GM18498 (cell line): ENCODE data around the gene RAI1.
"Not testable (repeated sequence)": the region's sequence is repeated elsewhere in the genome, so short reads cannot be mapped to it uniquely, and the experiment has no call there.

Experiments used
- ATAC-seq: cut with Tn5 transposase; IDR thresholded peaks from one replicate; pipeline ENCODE4 v1.9.1; 2021; ENCODE audit warnings: mild to moderate bottlenecking, moderate library complexity; ENCODE audit not compliant: unreplicated experiment

The RAI1 gene

DNA sequence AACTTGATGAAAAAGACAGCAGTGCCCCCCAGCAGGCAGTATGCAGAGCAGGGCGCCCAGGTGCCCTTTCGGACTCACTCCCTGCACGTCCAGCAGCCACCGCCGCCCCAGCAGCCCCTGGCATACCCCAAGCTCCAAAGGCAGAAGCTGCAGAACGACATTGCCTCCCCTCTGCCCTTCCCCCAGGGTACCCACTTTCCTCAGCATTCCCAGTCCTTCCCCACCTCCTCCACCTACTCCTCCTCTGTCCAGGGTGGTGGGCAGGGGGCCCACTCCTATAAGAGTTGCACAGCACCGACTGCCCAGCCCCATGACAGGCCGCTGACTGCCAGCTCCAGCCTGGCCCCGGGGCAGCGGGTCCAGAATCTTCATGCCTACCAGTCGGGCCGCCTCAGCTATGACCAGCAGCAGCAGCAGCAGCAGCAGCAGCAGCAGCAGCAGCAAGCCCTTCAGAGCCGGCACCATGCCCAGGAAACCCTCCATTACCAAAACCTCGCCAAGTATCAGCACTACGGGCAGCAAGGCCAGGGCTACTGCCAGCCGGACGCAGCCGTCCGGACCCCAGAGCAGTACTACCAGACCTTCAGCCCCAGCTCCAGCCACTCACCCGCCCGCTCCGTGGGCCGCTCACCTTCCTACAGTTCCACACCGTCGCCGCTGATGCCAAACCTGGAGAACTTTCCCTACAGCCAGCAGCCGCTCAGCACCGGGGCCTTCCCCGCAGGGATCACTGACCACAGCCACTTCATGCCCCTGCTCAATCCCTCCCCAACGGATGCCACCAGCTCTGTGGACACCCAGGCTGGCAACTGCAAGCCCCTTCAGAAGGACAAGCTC is 112.3 kb downstream of the RAI1 start:
- no peak for ATAC-seq

DNA sequence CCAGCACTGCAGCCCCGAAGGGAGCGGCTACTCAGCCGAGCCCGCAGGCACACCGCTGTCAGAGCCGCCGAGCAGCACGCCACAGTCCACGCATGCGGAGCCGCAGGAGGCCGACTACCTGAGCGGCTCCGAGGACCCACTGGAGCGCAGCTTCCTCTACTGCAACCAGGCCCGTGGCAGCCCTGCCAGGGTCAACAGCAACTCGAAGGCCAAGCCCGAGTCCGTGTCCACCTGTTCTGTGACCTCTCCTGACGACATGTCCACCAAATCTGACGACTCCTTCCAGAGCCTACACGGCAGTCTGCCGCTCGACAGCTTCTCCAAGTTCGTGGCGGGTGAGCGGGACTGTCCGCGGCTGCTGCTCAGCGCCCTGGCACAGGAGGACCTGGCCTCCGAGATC is 113.1 kb downstream of the RAI1 start:
- ATAC-seq: no peak

DNA sequence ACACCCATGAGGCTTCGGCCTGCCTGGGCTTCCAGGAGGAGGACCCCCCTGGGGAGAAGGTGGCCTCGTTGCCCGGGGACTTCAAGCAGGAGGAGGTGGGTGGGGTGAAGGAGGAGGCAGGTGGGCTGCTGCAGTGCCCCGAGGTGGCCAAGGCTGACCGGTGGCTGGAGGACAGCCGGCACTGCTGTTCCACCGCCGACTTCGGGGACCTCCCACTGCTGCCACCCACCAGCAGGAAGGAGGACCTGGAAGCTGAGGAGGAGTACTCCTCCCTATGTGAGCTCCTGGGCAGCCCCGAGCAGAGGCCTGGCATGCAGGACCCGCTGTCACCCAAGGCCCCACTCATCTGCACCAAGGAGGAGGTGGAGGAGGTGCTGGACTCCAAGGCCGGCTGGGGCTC is 114.0 kb downstream of the RAI1 start:
- ATAC-seq: no peak

DNA sequence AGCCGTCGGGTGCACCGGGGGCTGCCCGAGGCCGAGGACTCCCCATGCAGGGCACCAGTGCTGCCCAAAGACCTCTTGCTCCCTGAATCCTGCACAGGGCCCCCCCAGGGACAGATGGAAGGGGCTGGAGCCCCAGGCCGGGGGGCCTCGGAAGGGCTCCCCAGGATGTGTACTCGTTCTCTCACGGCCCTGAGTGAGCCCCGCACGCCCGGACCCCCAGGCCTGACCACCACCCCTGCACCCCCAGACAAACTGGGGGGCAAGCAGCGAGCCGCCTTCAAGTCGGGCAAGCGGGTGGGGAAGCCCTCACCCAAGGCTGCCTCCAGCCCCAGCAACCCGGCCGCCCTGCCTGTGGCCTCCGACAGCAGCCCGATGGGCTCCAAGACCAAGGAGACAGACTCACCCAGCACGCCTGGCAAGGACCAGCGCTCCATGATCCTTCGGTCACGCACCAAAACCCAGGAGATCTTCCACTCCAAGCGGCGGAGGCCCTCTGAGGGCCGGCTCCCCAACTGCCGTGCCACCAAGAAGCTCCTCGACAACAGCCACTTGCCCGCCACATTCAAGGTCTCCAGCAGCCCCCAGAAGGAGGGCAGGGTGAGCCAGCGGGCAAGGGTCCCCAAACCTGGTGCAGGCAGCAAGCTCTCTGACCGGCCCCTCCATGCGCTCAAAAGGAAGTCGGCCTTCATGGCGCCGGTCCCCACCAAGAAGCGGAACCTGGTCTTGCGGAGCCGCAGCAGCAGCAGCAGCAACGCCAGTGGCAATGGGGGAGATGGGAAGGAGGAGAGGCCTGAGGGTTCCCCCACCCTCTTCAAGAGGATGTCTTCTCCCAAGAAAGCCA is 114.9 kb downstream of the RAI1 start:
- ATAC-seq: no peak

DNA sequence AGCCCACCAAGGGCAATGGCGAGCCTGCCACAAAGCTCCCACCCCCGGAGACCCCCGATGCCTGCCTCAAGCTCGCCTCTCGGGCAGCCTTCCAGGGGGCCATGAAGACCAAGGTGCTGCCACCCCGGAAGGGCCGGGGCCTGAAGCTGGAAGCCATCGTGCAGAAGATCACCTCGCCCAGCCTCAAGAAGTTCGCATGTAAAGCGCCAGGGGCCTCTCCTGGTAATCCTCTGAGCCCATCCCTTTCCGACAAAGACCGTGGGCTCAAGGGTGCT is 115.5 kb downstream of the RAI1 start:
- no peak for ATAC-seq

DNA sequence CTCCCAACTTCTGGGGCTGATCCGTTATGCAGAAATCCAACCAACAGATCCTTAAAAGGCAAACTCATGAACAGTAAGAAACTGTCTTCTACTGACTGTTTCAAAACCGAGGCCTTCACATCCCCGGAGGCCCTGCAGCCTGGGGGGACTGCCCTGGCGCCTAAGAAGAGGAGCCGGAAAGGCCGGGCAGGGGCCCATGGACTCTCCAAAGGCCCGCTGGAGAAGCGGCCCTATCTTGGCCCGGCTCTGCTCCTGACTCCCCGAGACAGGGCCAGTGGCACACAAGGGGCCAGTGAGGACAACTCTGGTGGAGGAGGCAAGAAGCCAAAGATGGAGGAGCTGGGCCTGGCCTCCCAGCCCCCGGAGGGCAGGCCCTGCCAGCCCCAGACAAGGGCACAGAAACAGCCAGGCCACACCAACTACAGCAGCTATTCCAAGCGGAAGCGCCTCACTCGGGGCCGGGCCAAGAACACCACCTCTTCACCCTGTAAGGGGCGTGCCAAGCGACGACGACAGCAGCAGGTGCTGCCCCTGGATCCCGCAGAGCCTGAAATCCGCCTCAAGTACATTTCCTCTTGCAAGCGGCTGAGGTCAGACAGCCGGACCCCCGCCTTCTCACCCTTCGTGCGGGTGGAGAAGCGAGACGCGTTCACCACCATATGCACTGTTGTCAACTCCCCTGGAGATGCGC is 116.0 kb downstream of the RAI1 start:
- ATAC-seq: no peak

DNA sequence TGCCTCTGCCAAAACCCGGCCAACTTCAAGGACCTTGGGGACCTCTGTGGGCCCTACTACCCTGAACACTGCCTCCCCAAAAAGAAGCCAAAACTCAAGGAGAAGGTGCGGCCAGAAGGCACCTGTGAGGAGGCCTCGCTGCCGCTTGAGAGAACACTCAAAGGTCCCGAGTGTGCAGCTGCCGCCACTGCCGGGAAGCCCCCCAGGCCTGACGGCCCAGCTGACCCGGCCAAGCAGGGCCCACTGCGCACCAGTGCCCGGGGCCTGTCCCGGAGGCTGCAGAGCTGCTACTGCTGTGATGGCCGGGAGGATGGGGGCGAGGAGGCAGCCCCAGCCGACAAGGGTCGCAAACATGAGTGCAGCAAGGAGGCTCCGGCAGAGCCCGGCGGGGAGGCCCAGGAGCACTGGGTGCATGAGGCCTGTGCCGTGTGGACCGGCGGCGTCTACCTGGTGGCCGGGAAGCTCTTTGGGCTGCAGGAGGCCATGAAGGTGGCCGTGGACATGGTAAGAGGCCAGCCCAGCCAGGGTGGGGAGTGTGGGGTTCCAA is 116.8 kb downstream of the RAI1 start:
- no peak for ATAC-seq

DNA sequence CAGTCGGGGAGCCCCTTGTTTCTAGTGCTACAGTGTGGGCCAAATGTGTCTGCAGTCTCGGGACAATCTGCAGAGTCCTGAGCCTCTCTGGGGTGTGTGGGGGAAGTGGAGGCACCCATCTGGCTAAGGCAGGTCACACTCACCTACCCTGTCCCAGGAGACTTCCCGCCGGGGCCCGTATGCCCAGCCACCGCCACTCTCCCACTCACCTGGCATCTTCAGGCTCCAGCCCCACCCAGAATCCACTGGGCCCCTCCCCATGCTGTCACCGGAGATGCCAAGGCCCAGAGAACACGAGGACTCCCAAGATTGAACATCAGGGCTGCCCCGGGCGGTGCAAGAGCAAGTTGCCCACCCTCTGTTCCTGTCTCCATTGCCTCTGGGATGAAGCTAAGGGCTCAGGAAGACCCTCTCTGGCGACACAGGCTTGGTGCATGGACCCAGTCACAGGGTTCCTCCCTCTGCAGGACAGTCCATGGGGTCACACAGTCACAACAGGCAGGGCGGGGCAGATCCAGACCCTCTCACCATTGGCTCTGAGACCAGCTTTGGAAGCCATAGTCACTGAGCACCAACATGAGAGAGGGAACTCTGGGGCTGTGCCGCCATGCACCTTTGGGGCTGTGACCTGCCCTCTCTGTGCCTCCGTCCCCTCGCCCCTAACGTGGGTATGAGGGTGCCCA is 117.5 kb downstream of the RAI1 start:
- ATAC-seq: no peak

DNA sequence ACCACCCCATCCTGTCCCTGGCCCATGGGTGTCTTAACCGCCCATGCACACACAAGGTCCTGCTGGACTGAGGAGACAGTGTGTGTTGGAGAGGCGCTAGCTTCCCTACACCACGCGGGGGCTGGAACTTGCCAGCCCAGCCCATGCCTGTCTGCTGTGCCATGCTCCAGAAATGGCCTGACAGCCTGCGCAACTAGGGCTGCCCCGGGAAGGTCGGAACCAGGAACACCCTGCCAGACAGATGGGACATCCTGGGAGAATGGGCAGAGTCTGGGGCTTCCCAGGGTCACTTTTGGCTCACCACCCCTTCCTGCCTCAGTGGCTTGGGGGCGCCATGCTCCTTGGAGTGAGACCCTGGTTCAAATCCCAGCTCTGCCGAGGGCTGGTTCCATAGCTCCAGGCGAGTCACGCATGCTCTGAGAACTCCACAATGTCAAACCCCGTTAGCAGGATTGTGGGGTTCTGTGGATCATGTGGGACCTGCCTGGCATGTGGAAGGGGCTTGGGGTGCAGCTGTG is 119.3 kb downstream of the RAI1 start:
- ATAC-seq: no peak

DNA sequence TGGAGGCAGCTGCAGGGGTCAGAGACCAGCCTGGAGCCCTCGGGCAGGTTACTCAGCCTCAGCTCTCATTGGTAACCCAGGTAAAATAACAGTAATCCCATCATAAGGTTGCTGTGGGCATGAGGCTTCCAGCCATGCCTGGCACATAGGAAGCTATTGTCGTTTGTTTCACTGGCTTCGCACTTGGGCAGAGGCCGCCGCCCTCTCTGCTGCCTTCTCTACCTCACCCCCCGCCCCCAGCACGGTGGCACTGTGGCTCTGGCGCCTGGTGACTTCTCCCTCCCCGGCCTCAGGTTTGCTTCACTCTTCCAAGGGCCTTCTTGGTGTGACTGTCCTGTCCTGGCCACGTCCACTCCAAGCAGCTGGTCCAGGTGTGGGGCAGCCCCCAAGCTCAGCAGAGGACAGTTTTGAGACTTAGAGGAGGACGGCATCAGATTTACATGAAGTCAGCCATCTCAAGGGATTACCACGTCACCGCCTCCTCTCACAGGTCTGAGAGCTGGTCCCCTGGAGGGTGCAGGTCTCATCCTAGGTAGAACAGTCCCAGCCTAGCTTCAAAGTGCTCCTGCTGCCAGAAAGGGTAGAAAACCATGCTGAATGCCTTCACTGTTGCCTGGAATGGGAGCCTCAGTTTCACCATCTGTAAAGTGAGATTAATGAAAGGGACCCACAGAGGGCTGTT is 120.7 kb downstream of the RAI1 start:
- no peak for ATAC-seq

DNA sequence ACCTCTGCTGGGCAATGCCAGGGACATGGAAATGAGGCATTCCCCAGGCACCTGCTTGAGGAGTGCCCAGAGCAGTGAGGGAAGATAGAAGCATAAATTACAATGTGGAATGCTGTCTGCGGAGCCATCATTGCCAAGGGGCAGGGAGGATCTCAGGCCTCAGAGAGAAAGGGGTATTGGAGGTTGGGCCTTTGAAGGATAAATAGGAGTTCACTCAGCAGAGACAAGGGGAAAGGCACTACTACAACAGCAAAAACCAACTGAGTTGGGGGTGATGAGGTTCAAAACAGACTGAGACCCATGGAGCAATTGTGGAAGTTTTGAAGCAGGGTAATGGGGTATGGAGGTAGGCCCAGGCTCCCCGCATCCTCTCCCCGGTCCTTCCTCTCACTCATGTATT is 122.7 kb downstream of the RAI1 start:
- no peak for ATAC-seq

DNA sequence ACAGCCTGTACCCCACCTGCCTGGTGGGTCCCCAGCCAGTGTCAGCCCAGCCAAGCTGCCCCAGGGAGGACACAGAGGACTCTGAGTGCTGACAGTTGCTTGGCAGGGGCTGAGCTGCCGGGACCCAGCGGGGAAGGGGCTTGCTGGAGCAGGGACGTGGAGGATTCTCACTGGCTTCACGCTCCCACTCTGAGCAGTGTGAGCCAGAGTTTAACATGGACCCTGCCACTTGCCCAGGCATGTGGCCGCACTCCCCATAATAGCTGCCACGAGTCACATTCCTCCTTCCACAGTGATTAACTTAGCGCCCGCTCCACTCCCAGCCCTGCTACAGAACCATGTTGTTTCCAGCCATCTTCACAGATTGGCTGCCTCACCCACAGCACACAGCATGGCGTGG is 124.3 kb downstream of the RAI1 start:
- no peak for ATAC-seq

DNA sequence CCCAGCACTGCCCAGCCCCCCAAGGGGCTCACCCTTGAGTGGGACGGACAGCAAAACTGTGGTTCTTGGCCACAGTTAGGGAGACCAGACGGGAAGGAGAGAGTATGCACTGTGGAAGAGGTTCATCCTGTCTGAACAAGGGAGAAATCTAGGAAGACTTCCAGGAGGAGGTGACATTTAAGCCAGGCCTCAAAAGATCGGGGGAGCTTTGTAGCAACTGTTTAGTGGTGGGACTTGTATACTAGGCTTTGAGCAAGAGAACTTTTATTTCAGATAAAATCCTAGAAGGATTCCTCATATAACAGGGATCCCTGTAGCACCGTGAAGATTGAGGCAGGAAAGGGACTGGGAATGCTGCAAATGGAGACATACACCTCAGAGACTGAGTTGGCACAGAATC is 124.8 kb downstream of the RAI1 start:
- ATAC-seq: no peak

DNA sequence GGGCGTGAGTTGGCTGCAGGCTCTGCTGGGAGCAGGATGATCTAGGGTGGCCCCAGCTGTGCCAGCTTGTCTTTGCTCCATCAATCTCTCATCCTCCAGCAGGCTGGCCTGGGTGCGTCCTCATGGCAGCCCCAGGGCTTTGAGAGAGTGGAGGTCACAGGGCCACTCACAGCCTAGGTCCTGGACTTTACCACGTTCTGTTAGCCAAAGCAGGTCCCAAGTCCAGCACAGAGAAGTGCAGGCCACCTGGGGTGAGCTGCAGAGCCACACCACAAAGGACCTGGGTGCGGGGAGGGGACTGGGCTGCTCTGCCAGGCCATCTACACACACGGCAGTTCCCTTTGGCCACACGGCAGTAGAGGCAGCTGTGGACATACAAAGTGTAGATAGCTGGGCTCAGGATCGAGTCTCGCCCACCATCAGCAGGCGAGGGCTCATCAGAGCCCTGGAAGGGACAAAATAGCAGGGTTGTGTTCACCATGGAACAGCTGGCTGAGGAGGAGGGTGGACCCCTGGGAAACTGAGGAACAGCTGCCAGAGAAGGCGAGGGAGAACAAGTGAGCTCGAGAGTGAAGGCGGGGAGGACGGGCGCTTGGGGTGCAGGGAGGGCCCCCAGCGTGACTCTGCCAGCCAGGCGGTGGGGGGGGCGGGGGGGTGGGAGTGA is 125.5 kb downstream of the RAI1 start:
- ATAC-seq: no peak

DNA sequence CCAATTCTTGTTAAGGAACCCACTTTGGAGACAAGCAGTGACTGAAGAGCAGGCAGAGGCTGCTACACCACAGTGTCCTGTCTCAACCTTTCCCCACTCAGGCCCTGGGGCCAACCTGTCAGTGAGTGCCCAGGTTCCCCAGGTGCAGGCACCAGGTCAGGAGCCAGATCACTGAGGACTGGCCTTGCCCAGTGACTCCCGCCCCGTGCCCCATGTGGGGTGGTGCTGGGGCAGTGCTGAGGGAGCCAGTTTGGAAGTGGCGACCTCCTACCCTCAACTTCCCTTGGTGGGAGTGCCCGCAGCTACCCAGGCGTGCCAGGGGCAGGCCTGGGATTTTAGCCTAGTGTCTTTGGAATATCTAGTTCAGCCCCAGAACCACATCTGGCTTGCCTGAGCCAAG is 126.2 kb downstream of the RAI1 start:
- ATAC-seq: no peak

DNA sequence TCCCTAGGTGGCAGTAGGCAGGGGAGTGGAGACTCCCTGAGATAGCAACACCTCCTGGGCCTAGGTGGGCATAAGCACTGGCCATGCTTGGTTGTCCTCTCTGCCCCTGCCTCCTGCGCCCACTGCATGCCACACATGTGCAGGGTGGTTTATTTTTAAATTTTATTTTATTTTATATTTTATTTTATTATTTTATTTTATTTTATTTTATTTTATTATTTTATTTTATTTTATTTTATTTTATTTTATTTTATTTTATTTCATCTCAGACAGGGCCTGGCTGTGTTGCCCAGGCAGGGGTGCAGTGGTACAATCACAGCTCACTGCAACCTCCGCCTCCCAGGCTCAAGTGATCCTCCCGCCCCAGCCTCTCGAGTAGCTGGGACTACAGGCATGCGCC is 126.9 kb downstream of the RAI1 start:
- ATAC-seq: not testable (repeated sequence)

DNA sequence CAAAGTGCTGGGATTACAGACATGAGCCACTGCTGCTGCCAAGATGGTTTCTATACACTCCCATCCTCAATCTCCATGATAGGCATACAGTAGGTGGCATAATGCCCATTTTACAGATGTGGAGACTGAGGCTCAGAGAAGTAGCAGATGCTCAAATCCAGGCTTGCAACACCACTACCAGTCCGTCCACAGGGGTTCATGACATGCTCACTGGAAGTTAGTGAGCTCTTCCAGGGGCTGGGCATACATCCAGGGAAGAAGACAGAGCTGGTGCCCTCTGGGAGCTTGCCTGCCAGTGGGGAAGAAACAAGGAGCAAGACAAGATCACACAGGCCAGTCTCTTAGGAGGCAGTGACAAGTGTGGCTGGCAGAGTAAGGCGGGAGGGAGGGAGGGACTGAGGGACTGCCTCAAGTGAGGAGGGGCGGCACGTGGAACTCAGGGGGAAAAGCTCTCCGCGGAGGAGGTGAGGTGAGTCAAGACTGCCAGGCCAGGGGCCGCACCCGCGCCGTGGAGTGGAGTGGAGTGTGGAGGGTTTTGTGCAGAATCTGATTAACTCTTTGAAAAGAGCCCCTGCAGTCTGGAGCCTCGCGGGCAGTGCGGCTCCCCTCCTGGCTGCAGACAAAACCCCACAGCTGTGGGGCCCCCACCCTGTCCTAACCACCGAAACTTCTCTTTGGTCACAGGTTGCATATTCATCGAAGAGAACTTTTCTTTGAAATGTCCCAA is 127.6 kb downstream of the RAI1 start:
- no peak for ATAC-seq

DNA sequence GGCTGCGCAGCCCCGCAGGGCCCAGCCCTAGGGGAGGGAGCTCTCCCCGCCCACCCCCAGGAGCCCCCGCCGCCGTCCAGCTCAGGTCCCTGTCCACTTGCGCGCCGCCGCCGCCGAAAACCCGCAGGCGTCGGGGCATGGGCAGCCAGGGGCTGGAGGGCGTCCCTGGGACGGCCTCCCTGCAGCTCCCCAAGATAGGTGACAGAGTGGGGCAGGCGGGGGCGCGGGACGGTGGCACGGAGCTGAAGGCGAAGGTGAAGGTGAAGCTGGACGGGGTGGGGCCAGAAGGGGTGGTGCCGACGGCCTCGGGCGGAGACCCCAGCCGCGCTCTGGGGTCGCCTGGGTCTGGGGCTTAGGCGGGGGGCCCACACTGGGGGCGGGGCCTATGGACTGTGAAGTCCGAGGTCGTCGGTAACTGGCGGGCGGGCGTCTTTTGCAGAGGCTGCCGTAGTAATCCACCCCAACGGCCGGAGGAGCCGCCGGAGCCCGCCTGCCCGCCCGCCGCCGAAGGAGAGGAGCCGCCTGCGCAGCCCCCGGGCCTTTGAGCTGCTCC is 128.3 kb downstream of the RAI1 start:
- ATAC-seq: no peak
